ENCODE data around the gene ARHGAP26.
"Not testable (repeated sequence)": the region's sequence is repeated elsewhere in the genome, so short reads cannot be mapped to it uniquely, and the experiment has no call there.

ARHGAP26 gene

DNA sequence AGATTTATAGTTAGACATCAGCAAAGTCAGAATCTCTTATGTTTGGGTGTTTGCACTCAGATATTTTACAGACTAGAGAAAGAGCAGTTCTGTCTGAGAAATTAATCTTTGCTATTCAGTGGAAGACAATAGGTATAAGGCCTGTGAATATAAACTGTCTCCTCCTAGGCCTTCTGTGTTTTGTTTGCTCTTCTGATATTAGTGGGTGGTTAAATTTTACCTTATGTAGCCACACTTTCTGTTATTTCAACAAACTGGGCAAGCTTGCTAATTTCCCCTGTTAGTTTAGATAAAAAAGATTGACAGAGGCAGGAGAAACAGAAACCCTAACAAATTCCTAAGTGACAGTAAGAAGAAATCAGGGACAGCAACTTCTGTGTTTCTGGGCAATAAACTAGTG is 141.6 kb downstream of the ARHGAP26 start:
- DNase-seq, result no peak

GRCh38 chr5:142913728-142914338 is 143.7 kb downstream of the ARHGAP26 start:
- DNase-seq, result no peak

- DNase-seq, result no peak
Observed at GRCh38 chr5:142915038-142915437, 144.9 kb downstream of the ARHGAP26 start.

- peak; percentile 26 to 50 for DNase-seq
Observed at GRCh38 chr5:142915813-142916424, 145.7 kb downstream of the ARHGAP26 start.

DNA sequence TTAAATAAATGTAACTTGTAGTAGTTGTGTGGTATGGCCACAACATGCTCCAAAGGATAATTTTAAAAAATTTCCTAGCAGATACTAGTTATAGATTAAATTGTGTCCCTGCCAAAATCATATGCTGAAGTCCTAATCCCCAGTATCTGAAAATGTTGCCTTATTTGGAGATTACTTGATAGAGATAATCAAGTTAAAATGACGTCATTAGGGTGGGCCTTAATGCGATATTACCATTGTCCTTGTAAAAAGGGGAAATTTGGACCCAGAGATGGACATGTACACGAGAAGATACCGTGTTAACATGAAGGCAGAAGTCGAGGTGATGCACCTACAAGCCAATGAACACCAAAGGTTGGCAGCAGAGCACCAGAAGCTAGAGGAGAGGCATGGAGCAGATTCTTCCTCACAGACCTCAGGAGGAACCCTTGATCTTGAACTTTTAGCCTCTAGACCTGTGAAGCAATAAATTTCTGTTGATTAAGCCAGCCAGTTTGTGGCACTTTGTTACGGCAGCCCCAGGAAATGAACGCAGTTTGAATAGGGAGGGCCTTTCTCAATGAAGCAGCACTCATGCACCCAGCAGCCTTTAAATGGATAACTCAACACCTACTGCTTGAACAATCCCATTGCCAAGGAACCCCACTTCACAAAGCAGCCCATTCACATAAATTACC is 148.9 kb downstream of the ARHGAP26 start:
- DNase-seq, result no peak

DNA sequence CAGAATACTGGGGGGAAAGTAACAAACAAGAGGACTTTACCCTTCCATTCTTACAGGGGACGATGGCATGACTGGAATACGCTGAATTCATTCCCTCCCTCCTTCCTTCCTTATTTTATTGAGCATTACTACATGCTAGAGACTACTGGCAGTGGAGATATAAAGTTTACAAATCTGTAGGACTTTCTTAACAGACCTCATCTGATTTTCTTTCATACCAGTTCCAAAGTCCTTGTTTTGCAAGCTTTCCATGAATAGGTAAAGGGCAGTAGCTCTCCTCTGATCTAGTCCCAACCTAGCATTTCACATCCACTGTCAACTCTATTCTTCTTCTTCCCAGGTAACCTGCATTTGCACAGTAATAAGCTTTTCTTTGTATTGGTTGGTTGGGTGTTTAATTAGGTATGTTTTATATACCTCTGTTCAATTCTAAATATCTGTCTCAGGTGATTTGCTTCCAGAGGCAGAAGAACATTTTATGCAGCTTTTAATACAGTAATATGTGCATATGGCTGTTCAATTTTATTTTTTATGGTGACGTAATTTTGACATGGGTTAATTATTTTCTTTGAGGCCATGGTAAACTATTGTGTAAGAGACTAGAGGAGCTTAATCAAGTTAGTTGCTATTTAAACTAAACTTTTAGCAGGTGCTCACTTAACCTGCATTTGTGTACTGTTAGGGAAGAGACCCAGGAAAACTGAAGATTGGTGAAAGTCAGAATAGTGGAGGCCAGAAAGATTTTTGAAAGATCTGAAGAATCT is 150.9 kb downstream of the ARHGAP26 start:
- no peak for DNase-seq

- peak in 1 of 2 experiments; percentile 56 for DNase-seq
Observed at GRCh38 chr5:142922223-142922952, 152.2 kb downstream of the ARHGAP26 start.

DNA sequence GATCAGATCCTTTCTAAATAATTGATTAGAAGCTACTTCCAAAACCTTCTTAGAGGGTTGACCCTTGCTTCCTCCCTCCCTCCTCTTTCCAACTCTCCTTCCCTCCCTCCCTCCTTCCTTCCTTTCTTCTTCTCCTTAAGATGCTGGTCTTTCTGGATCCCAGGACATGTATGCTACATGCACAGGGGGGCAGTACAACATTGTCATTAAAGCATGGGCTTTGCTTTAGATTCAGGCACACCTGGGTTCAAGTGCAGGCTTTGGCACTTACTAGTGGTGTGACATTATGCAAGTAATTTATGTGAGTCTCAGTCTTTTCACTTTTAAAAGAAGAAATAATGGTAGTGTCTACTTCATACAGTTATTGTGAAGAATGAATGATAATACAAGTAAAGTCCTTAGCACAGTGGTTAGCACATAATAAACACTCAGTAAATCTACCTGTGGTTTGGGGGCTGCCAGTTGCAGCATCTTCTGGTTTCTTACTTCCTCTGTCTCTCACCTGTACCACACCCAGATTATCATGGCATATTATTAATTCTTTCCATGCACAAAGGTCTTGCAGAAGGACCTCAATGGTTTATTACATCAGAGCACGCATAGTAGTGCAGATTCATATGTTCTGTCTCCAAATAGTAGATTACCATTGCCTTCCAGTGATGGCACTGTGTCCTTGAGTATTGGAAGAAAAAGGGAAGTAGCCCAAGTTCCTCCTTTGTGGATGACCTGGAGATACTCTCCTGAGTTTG is 154.1 kb downstream of the ARHGAP26 start:
- peak in 1 of 2 experiments; percentile 61 for DNase-seq

- no peak for DNase-seq
Observed at GRCh38 chr5:142925795-142926194, 155.6 kb downstream of the ARHGAP26 start.

DNA sequence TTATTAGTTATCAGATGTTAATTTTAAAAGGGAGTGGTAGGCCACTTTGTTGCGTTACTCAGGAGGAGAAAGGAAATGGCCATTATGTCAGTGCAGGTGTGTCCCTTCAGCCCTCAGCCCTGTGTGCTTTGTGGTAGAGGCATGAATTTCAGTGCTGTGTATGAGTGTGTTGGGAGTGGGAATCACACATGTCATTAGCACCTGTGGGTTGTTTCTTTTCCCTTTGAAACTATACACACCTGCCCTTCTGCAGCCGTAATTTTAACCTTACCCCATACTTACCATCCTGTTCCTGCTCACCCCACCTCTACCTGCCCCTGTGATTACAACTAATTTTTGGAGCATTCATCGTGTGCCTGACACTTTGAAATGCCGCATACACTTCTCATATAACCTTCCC is 156.4 kb downstream of the ARHGAP26 start:
- no peak for DNase-seq

- not testable (repeated sequence) for DNase-seq
Observed at GRCh38 chr5:142928999-142929398, 158.8 kb downstream of the ARHGAP26 start.

DNA sequence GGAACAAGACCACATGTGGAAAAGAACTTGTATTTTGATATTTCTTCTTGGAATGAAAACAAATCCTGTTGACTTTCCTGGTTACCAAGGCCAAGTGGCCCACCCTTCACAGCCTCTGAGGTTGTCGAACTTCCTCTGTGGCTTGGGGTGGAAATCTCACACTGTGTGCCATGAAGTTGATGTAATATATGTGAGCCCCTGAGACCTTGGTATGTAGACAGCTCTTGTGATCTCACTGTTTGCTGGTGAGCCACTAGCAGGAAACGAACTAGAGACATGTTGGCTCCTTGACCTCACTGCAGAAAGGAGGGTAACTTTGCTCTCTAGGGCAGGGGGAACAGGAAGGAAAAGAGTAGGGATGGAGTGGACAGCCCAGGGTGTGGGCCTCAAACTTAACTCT is 159.4 kb downstream of the ARHGAP26 start:
- DNase-seq, result no peak

DNA sequence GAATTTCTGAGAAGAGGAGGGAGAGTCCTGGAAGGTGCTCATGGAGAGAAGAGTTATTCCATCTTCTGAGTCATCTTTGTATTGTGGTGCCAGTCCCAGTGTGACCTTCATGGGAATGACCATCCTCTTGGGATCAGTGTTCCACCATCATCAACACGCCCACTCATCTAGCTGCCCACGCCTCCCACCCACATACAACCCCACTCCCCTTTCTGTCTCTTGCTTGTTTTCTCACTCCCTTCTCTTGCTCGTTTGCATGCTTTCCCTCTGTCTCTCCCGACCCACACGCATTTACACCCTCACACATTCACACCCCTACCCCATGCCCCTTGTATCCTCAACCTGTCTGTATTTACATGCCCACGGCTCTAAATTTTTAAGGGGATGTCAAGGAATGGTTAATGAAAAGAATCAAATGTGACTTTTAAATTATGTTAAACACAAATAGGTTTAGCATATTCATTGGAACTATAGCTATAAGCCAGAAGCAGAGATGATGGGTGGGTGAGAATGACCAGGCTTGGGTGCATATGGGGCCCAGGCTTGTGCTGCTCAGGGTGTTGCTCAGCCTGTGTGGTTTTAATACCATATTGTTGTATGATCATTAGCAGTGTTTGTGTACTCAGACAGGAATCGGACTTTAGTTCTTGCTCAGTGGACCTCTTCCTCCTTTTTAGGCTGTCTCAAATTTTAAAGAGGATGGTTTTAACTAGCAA is 160.4 kb downstream of the ARHGAP26 start:
- no peak for DNase-seq

DNA sequence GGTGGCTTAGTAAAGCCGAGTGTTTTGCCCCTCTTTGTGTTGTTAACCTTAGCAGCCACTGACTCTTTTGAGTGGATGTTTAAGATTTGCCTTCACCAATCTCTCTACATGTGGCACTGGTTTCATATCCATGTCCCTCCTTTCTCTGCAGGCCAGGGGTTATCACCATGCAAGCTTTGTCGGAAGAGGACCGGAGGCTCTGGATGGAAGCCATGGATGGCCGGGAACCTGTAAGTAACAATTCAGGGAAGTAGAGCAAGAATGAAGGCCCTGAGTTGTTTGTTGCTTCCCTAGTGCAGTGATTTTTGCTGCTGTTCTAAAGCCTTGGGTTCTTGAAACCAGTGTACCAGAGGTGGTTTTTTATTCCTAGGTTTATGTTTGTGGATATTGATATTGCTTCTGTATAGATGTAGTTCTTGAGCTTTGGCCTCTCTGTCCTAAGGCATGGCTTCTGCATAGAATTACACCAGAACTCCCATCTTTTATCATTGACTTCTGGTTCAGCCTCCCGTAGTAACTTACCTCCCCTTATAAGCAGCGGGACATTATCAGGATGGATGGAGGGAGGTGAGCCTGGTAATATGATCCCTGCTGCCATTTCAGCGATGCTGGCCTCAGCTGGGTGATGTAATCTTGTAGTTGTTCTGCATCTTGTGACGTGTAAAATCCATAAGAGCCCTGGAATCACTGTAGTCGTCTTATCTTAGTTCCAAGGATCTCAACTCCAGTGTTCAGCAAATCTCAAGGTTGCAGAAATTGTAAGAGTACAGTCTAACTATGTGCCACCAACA is 161.9 kb downstream of the ARHGAP26 start:
- peak in 1 of 2 experiments; percentile 13 for DNase-seq

GRCh38 chr5:142934051-142934762 is 164.0 kb downstream of the ARHGAP26 start:
- peak; percentile 51 to 82 for DNase-seq

- DNase-seq, result no peak
Observed at GRCh38 chr5:142935014-142935413, 164.8 kb downstream of the ARHGAP26 start.

GRCh38 chr5:142937374-142937773 is 167.2 kb downstream of the ARHGAP26 start:
- no peak for DNase-seq

DNA sequence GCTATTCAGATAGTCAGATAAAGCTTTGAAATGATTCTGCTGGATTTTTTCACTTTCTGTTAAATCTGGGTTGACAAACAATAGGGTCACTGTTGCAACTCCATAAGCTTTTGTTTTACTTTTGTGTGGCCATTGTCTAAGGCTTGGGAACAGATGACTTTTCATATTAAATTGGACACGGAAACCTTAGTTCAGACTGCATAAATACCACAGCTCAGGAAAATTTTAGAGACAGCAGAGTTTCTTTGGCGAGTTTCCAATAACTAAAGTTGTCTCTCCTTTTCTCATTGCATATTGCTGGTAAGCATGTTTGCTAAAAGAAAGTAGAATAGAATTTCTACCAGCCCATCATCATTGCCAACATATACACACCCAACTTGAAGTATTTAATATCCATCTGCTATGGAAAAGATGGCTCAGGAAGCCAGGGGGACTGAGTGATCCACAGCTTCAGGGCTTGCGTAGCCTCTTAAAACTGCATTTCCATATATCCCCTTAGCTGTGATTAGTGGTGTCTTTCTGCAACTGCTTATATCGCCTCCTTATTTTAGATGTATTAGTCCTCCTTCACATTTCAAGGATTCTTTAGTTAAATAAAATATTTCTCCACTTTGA is 168.2 kb downstream of the ARHGAP26 start:
- peak; percentile 8 to 77 for DNase-seq

- no peak for DNase-seq
Observed at GRCh38 chr5:142939006-142939405, 168.8 kb downstream of the ARHGAP26 start.

Measured in NCI-H524 (cell line).